Fibroblast of villous mesenchyme (primary cell): ENCODE measurements around the gene KLB. TPM values are rescaled to one million over a fixed set of nuclear protein-coding genes. Genes with fewer than 3 reads are reported as not detected.
"Not testable (repeated sequence)": the region's sequence is repeated elsewhere in the genome, so short reads cannot be mapped to it uniquely, and the experiment has no call there.

Source experiments
- DNase-seq: peaks from one replicate; pipeline ENCODE4 v3.0.0-alpha.2; 2010; ENCODE audit warnings: low read depth
- H3K4me3 ChIP-seq: 2 replicates; pipeline ENCODE4 v1.5.1; 2011; ENCODE audit warnings: low read depth, mild to moderate bottlenecking, low read length
- total RNA-seq: library from RNA; depleted of rRNA; stranded (reverse); fragments of >200 nt; gene quantifications from 2 replicates; pipeline ENCODE4 v1.2.3, GENCODE V29; 2012
- TF ChIP-seq, protein P1 (sequence below): IDR thresholded peaks from 2 replicates; pipeline ENCODE4 v1.5.1; 2012; ENCODE audit warnings: low read depth, mild to moderate bottlenecking, low read length; ENCODE audit not compliant: insufficient read depth

The KLB gene
- total RNA-seq, 1 donor: not detected

DNA sequence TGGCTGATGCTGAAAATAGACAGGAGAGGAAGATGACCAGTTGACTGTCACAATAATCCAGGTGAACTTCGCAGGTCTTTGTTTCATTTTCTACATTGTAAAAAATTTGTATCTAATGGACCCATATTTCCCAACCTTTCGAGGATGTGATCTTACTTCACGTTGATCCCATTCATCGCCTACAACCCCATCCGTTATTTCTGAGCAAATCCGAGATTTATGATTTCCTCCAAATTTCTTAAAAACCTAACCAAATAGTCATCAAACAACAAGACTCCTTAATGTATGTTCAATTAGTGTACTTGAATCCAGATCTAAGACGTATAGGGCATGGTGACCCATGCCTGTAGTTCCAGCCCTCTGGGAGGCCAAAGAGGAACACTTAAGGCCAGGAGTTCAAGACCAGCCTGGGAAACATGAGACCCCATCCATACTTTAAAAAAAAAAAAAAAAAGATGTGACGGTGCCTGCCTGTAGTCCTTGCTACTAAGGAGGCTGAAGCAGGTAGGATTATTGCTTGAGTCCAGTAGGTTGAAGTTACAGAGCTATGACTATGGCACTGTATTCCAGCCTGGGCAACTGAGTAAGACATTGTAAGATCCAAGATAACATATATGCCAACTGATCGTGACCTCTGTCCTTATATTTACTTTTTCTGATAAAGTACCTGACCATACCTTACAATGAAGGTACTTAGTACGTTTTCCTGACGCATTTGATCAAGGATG is 46.3 kb downstream of the KLB start:
- no peak for DNase-seq
- H3K4me3 ChIP-seq: no peak overlapping the region
- TF ChIP-seq, protein P1, sequence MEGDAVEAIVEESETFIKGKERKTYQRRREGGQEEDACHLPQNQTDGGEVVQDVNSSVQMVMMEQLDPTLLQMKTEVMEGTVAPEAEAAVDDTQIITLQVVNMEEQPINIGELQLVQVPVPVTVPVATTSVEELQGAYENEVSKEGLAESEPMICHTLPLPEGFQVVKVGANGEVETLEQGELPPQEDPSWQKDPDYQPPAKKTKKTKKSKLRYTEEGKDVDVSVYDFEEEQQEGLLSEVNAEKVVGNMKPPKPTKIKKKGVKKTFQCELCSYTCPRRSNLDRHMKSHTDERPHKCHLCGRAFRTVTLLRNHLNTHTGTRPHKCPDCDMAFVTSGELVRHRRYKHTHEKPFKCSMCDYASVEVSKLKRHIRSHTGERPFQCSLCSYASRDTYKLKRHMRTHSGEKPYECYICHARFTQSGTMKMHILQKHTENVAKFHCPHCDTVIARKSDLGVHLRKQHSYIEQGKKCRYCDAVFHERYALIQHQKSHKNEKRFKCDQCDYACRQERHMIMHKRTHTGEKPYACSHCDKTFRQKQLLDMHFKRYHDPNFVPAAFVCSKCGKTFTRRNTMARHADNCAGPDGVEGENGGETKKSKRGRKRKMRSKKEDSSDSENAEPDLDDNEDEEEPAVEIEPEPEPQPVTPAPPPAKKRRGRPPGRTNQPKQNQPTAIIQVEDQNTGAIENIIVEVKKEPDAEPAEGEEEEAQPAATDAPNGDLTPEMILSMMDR: no peak

DNA sequence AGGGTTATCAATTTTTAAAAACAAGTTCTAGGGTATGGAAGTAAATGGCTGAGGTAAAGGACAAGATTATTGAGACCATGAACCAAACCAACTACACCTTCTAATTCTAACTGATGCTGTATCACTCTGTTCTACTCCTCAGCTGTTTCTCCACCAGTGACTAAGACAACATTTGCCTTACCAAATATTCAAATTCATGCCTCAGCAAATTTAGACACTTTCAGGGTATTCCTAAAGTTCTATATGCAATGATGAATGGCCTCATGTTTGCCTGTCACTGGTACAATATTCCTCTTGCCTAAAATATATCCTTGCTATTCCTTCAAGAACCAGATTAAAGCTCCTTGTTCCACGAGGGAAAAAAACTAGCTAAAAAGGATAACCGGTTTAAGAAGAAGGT is 47.0 kb downstream of the KLB start:
- no peak overlapping the region for H3K4me3 ChIP-seq
- DNase-seq: no peak
- TF ChIP-seq, protein P1: no peak

DNA sequence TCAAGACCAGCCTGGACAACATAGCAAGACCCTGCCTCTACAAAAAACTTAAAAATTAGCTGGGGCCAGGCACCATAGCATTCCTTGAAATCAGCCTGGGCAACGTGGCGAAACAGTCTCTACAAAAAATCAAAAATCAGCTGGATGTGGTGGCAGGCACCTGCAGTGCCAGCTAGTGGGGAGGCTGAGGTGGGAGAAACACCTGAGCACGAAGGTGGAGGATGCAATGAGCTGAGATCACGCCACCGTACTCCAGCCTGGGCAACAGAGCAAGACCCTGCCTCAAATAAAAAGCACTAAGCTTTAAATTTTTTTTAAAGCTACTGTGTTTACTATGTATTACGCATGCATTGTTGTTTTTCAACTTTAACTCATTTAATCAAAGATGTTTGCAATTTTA is 48.8 kb downstream of the KLB start:
- TF ChIP-seq, protein P1: no peak
- no peak overlapping the region for H3K4me3 ChIP-seq
- no peak for DNase-seq

DNA sequence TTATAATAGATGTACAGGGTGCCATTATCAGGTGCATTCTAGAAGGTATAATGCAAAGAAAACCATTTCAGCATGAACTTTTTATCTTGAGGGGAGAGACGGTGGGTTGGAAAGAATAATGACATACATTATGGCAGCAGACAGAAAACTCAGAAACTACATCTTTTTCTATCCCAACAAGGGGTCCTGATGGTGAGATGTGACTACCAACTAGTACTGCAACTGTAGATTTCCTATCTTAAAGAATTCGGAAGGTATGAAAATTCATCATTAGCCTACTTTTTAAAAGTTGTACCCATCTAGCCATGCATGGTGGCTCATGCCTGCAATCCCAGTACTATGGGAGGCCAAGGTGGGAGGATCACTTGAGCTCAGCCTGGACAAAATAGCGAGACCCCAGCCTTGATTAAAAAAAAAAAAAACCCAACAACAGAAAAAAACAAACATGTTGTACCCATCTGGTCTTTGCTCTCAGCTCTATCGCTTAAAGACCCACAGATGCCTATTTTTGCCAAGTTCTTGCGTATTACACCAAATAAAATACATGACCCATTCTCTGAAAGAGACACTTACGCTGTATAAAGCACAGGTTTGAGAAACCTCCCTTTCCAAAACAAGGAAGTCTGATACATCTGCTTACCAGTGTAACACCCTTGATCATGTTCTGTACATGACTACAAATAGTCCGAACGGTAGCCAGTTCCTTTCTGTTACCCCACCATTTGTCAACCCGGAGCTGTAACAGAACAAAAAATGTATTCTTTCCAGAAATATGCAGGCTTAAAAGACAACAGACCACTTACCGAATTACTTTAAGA is 50.4 kb downstream of the KLB start:
- DNase-seq: no peak
- H3K4me3 ChIP-seq: peak overlapping the region; percentile 98
- TF ChIP-seq, protein P1: no peak

DNA sequence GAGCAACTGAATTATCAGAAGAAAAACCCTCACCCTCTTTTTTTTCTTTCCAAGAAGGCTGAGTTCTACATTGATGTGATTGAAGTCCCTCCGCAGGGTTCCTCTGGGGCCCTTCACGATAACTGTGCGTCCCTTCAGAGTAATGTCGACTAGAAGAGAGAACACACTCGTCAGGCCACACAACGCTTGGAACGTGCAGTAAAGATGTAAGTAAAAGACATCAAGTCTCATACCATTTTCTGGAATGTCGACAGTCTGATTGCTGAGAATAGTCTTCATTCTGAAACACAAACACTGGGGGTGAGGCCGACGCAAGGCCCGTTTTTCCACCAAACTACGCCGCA is 51.4 kb downstream of the KLB start:
- peak overlapping the region; percentile 98 for H3K4me3 ChIP-seq
- DNase-seq: not testable (repeated sequence)

DNA sequence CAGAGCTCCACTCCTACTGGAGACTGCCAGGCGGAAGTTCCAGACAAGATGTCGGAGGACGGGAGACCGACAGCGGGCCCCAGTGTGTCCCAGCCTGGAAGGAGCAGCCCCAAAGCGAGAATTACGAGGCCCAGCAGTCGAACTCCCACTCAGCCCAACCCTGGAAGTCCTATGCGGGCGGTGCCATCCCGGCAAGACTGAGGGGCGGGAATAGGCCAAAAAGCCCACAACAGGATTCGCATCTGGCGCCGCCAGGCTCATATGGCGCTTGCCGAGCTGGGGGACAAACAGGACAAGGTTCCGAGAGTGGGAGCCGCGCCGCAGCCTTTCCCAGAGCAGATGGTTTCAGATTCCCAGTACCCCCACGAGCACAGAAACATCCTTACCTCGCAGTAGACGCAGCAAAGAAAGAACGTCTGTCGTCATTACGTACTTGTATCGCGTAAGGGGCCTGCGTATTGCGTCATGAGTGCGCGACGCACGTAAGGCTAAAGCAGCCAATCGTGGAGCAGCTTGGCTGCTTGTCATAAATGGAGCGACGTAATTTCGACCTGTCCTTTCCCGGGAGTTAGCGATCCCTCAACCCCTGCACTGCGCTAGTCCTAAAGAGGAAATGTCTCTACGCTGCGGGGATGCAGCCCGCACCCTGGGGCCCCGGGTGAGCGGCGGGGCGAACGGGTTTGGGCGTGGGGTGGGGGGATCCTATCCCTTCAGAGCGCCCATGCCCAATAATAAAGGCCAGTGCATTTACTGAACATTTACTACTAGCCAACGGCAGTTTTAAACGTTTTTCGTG is 52.0 kb downstream of the KLB start, which contains the start of the genes LIAS and RPL9:
LIAS (plus strand) TSS at position 552 of the 796 bp plus-strand sequence; CDS start at position 614, 62 bp downstream.
RPL9 (minus strand) TSS at position 418 of the 796 bp plus-strand sequence. CDS start 483 bp downstream, outside the sequence.
- H3K4me3 ChIP-seq: peak within 1 kb of the TSS; percentile 98
- TF ChIP-seq, protein P1: no peak
- peak; percentile 100 for DNase-seq

DNA sequence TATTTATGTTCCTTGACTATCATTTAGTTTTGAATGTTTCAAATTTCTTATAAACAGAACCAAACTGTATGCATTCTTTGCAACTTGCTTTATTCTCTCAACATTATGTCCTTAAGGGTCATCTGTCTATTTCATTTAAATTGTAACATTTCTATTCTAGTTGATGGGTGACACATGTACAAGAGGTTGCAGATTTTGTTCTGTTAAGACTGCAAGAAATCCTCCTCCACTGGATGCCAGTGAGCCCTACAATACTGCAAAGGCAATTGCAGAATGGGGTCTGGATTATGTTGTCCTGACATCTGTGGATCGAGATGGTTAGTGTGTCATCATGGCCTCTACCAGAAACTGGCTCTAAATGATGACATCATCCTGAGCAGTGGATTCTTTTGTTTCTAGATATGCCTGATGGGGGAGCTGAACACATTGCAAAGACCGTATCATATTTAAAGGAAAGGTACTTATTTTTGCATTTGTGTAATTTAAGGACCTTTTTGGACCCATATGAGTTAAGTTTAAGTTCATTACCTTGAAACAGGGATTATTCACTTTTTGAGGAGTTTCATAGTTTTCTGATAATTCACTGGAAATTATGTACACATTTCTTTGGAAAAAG is 58.3 kb downstream of the KLB start:
- TF ChIP-seq, protein P1: peak; percentile 32
- no peak overlapping the region for H3K4me3 ChIP-seq
- DNase-seq: peak; percentile 93
